K562 (cell line): ENCODE data around the gene HPCA. TPM values are rescaled to one million over a fixed set of nuclear protein-coding genes. Genes with fewer than 3 reads are reported as not detected.

Experiments
- BCLAF1 ChIP-seq, 2 experiments: fragments of 450-650 bp in 1 of 2; IDR thresholded peaks; 2 replicates each; pipeline ENCODE4 v1.6.1; 2011 to 2017; ENCODE audit warnings: low read depth in 2 of 2, antibody characterized with exemption in 1 of 2, borderline replicate concordance in 1 of 2, low read length in 1 of 2, mild to moderate bottlenecking in 1 of 2, mixed read lengths in 1 of 2; ENCODE audit not compliant: control insufficient read depth in 1 of 2
- CTCF ChIP-seq, 3 experiments: IDR thresholded peaks in 2 of 3; conservative IDR thresholded peaks in 1 of 3; 2 replicates each; pipeline ENCODE4 v1.5.1; 2011 to 2012; ENCODE audit warnings: low read length in 3 of 3, mild to moderate bottlenecking in 3 of 3, control low read depth in 2 of 3, improper control_type of control experiment in 1 of 3, inconsistent platforms in 1 of 3, low read depth in 1 of 3, mixed read lengths in 1 of 3, moderate library complexity in 1 of 3; ENCODE audit not compliant: insufficient read depth in 2 of 3
- FOXK2 ChIP-seq, 2 experiments: fragments of 450-650 bp; IDR thresholded peaks in 1 of 2; conservative IDR thresholded peaks in 1 of 2; 2 replicates each; pipeline ENCODE4 v1.6.1; 2016; ENCODE audit warnings: low read depth in 2 of 2, mild to moderate bottlenecking in 1 of 2
- HMBOX1 ChIP-seq: sonication (generic); IDR thresholded peaks from 2 replicates; pipeline ENCODE4 v1.6.1; 2016
- MCM3 ChIP-seq: fragments of 450-650 bp; IDR thresholded peaks from 2 replicates; pipeline ENCODE4 v1.6.1; 2016
- NCOA6 ChIP-seq: fragments of 450-650 bp; IDR thresholded peaks from 2 replicates; pipeline ENCODE4 v1.6.1; 2017; ENCODE audit warnings: mild to moderate bottlenecking
- RBM39 ChIP-seq: fragments of 200-400 bp; formaldehyde crosslinking; optimal IDR thresholded peaks from 2 replicates; pipeline ENCODE3; 2018; ENCODE audit warnings: low read depth, low read length
- RFX5 ChIP-seq: IDR thresholded peaks from 2 replicates; pipeline ENCODE4 v1.6.1; 2011; ENCODE audit warnings: low read depth, mild to moderate bottlenecking, improper control_type of control experiment, low read length
- ZNF398 ChIP-seq: fragments of 250-450 bp; sonication (Bioruptor Pico); IDR thresholded peaks from 2 replicates; pipeline ENCODE4 v1.8.0; 2021; ENCODE audit warnings: moderate library complexity, mild to moderate bottlenecking, inconsistent platforms
- ZNF586 ChIP-seq: fragments of 450-650 bp; formaldehyde crosslinking; conservative IDR thresholded peaks from 2 replicates; pipeline ENCODE4 v1.4.0; 2020; ENCODE audit warnings: mild to moderate bottlenecking, moderate library complexity
- polyA plus RNA-seq, 8 experiments: library from polyadenylated mRNA; depleted of rRNA in 4 of 8; stranded (reverse) in 5 of 8; unstranded in 3 of 8; fragments of >200 nt; fragmentation: Nextera tagmentation in 2 of 8; fragmentation: Illumina TruSeq in 1 of 8; extraction: Ambion mirVana in 2 of 8; extraction: Trizol in 1 of 8; gene quantifications; 2 replicates each; pipeline versions ENCODE4 v1.2.1 to v1.2.3, GENCODE V29; 2011 to 2014; ENCODE audit warnings: inconsistent platforms in 1 of 8, missing spikeins in 1 of 8
- total RNA-seq, 7 experiments: library from RNA; depleted of rRNA in 6 of 7; stranded (reverse); fragments of >200 nt in 6 of 7; fragmentation: Illumina TruSeq in 2 of 7; extraction: Trizol in 2 of 7; gene quantifications; 2 replicates each; pipeline versions ENCODE4 v1.2.1 to v1.2.3, GENCODE V29; 2011 to 2021; ENCODE audit warnings: low replicate concordance in 1 of 7

Gene HPCA
- total and polyA plus RNA-seq, 9 of the 15 experiments (the other 6 are each of a cell fraction or from before 2014, with no cell fraction given), result not detected

GRCh38 chr1:32931760-32932159 is 45.5 kb downstream of the HPCA start (continued):
- TF ChIP-seq BCLAF1 (IDR thresholded peaks at IDR 0.05; ENCODE audit: borderline replicate concordance in 1 of 2, control insufficient read depth in 1 of 2, low read depth in 2 of 2, low read length in 1 of 2) (no peak), RBM39 (no peak), CTCF (IDR thresholded peaks at IDR 0.05 in 2 of 3, conservative IDR thresholded peaks at IDR 0.05 in 1 of 3; ENCODE audit: insufficient read depth in 2 of 3, low read depth in 1 of 3, low read length in 3 of 3) (no peak), FOXK2 (conservative IDR thresholded peaks at IDR 0.05 in 1 of 2, IDR thresholded peaks at IDR 0.05 in 1 of 2; ENCODE audit: low read depth in 2 of 2) (no peak), RFX5 (no peak), ZNF398 (no peak), MCM3 (no peak), NCOA6 (no peak), HMBOX1 (peak; percentile 54), ZNF586 (CRISPR knock-in tag) (no peak)
